IMR-90 (cell line): ENCODE data around the gene LPCAT2. TPM values are rescaled to one million over a fixed set of nuclear protein-coding genes. Genes with fewer than 3 reads are reported as not detected.
A peak's percentile ranks its signal among the peaks of the same experiment; 100 is the strongest.

Experiments used
- ATAC-seq: fragments of 200-7000 bp; cut with Tn5 transposase; 2 replicates; pipeline ENCODE4 v1.9.1; 2020; ENCODE audit warnings: low read depth, mild to moderate bottlenecking, moderate library complexity
- BruUV-seq: library from RNA; stranded (reverse); fragments of 400-500 nt; replicated peaks from 2 replicates; lab custom pipeline; 2021; lab: Mats Ljungman, UMichigan
- CTCF ChIA-PET: fragments of 300-600 bp; formaldehyde crosslinking; extraction: SDS; loops from one replicate; lab custom pipeline; 2021; ENCODE audit warnings: antibody characterized with exemption; lab: Yijun Ruan, JAX
- POLR2A ChIA-PET: fragments of 300-600 bp; sonication (Branson Sonifier 250); formaldehyde crosslinking; loops from one replicate; lab custom pipeline; 2022; ENCODE audit warnings: antibody characterized with exemption; ENCODE audit not compliant: unreplicated experiment; lab: Charles Lee
- DNase-seq: peaks from one replicate; pipeline ENCODE4 v3.0.0; 2013
- H2AFZ ChIP-seq: replicated peaks from 2 replicates; pipeline ENCODE3; 2013; ENCODE audit warnings: low read length, mild to moderate bottlenecking; ENCODE audit not compliant: poor library complexity
- H2AK5ac ChIP-seq: 2 replicates; pipeline ENCODE4 v1.6.1; 2013; ENCODE audit warnings: low read depth, low read length, inconsistent platforms
- H2AK9ac ChIP-seq: replicated peaks from 2 replicates; pipeline ENCODE3; 2013; ENCODE audit warnings: mild to moderate bottlenecking, low read depth, low read length, moderate library complexity; ENCODE audit not compliant: poor library complexity
- H2BK120ac ChIP-seq: 2 replicates; pipeline ENCODE4 v1.6.1; 2013; ENCODE audit warnings: low read depth, low read length, inconsistent platforms
- H2BK15ac ChIP-seq: 3 replicates; pipeline ENCODE4 v1.6.1; 2013; ENCODE audit warnings: low read depth, low read length, inconsistent platforms
- H2BK20ac ChIP-seq: 2 replicates; pipeline ENCODE4 v1.6.1; 2013; ENCODE audit warnings: low read depth, mild to moderate bottlenecking, inconsistent platforms, low read length, moderate library complexity
- H2BK5ac ChIP-seq: 2 replicates; pipeline ENCODE4 v1.6.1; 2013; ENCODE audit warnings: mild to moderate bottlenecking, low read depth, low read length, inconsistent platforms; ENCODE audit not compliant: poor library complexity, severe bottlenecking
- H3K14ac ChIP-seq: replicated peaks from 2 replicates; pipeline ENCODE4 v1.6.1; 2013; ENCODE audit warnings: low read depth, low read length, inconsistent platforms
- H3K18ac ChIP-seq: 2 replicates; pipeline ENCODE4 v1.6.1; 2013; ENCODE audit warnings: low read depth, low read length, control low read depth
- H3K23ac ChIP-seq: 2 replicates; pipeline ENCODE4 v1.6.1; 2013; ENCODE audit warnings: low read depth, low read length, inconsistent platforms
- H3K27ac ChIP-seq: 2 replicates; pipeline ENCODE4 v1.5.1; 2013; ENCODE audit warnings: mild to moderate bottlenecking, control low read depth, low read length; ENCODE audit not compliant: insufficient read depth
- H3K27me3 ChIP-seq: 2 replicates; pipeline ENCODE4 v1.6.1; 2013; ENCODE audit warnings: low read length; ENCODE audit not compliant: control insufficient read depth, insufficient read depth
- H3K36me3 ChIP-seq: 2 replicates; pipeline ENCODE4 v1.6.1; 2013; ENCODE audit warnings: low read length, mixed read lengths; ENCODE audit not compliant: control insufficient read depth, insufficient read depth
- H3K4ac ChIP-seq: 2 replicates; pipeline ENCODE4 v1.6.1; 2013; ENCODE audit warnings: low read depth, low read length, inconsistent platforms
- H3K4me1 ChIP-seq: 2 replicates; pipeline ENCODE4 v1.6.1; 2013; ENCODE audit warnings: low read length, mixed read lengths; ENCODE audit not compliant: control insufficient read depth, insufficient read depth
- H3K4me2 ChIP-seq: 2 replicates; pipeline ENCODE4 v1.6.1; 2013; ENCODE audit warnings: low read depth, mild to moderate bottlenecking, control low read depth, low read length, moderate library complexity
- H3K4me3 ChIP-seq: 2 replicates; pipeline ENCODE4 v1.5.1; 2013; ENCODE audit warnings: low read depth, mild to moderate bottlenecking, control low read depth, low read length, moderate library complexity; ENCODE audit not compliant: insufficient read depth
- H3K56ac ChIP-seq: 2 replicates; pipeline ENCODE4 v1.6.1; 2013; ENCODE audit warnings: low read length, inconsistent platforms; ENCODE audit not compliant: insufficient read depth; ENCODE audit errors: extremely low read depth
- H3K79me1 ChIP-seq, 2 experiments: 2 replicates each; pipeline ENCODE4 v1.6.1; 2013; ENCODE audit warnings: low read length in 2 of 2, inconsistent platforms in 1 of 2, low read depth in 1 of 2
- H3K9ac ChIP-seq: 2 replicates; pipeline ENCODE4 v1.6.1; 2013; ENCODE audit warnings: low read depth, low read length, control low read depth
- H3K9me1 ChIP-seq: 2 replicates; pipeline ENCODE4 v1.6.1; 2013; ENCODE audit warnings: low read length, inconsistent platforms; ENCODE audit not compliant: insufficient read depth
- H3K9me3 ChIP-seq: 2 replicates; pipeline ENCODE4 v1.6.1; 2013; ENCODE audit warnings: low read length; ENCODE audit not compliant: control insufficient read depth, insufficient read depth
- H4K20me1 ChIP-seq: 2 replicates; pipeline ENCODE4 v1.6.1; 2013; ENCODE audit warnings: low read length, inconsistent platforms; ENCODE audit not compliant: insufficient read depth
- H4K5ac ChIP-seq: 2 replicates; pipeline ENCODE4 v1.6.1; 2013; ENCODE audit warnings: mild to moderate bottlenecking, low read depth, low read length, control low read depth
- H4K8ac ChIP-seq, 2 experiments: 2 replicates each; pipeline ENCODE4 v1.6.1; 2013; ENCODE audit warnings: low read depth in 2 of 2, low read length in 2 of 2, control low read depth in 1 of 2, inconsistent platforms in 1 of 2
- H4K91ac ChIP-seq: 2 replicates; pipeline ENCODE4 v1.6.1; 2013; ENCODE audit warnings: low read depth, low read length, inconsistent platforms; ENCODE audit not compliant: insufficient read depth
- MAFK ChIP-seq: IDR thresholded peaks from 2 replicates; pipeline ENCODE4 v1.6.1; 2012; ENCODE audit warnings: low read depth, low read length, improper control_type of control experiment
- SMC3 ChIP-seq: fragments of 150-350 bp; IDR thresholded peaks from 2 replicates; pipeline ENCODE4 v1.6.1; 2016; ENCODE audit warnings: low read depth, mild to moderate bottlenecking, antibody characterized with exemption, low read length, moderate library complexity
- WGBS, 2 experiments: methylation state at CpG; one replicate each; pipeline versions ENCODE4 v1.1.5 to v1.1.7; 2013; ENCODE audit warnings: missing lambda C conversion rate in 2 of 2; ENCODE audit not compliant: insufficient read length in 1 of 2; ENCODE audit errors: extremely low coverage in 2 of 2; 5-methylcytosine and 5-hydroxymethylcytosine counted together
- dilution Hi-C: fragments of 300-500 bp; cut with HindIII; formaldehyde crosslinking; loops from one replicate; pipeline ENCODE4 v1.14.3; 2018; ENCODE audit warnings: low sequenced_read_pairs; ENCODE audit not compliant: unreplicated experiment
- in situ Hi-C: fragments of 300-500 bp; cut with MboI; formaldehyde crosslinking; loops from 3 replicates; pipeline ENCODE4 v1.14.3; 2019; ENCODE audit warnings: low sequenced_read_pairs, inconsistent platforms, mixed read lengths
- intact Hi-C: fragments of 100-400 bp; cut with micrococcal nuclease; formaldehyde crosslinking; loops from 2 replicates; pipeline ENCODE4 v1.10.0; 2022
- polyA plus RNA-seq, 3 experiments: library from polyadenylated mRNA; depleted of rRNA; stranded (reverse); fragments of >200 nt; gene quantifications; 2 replicates each; pipeline ENCODE4 v1.2.3, GENCODE V29; 2012; ENCODE audit warnings: low replicate concordance in 1 of 3
- total RNA-seq: library from RNA; depleted of rRNA; stranded (reverse); fragments of >200 nt; gene quantifications from 2 replicates; pipeline ENCODE4 v1.2.3, GENCODE V29; 2012

The LPCAT2 gene
- total and polyA plus RNA-seq, 2 of the 4 experiments (the other 2 are of a cell fraction): 8.6 to 8.7 TPM

- Histone ChIP-seq H3K79me1 (no peaks in the 10 kb centered on the region), H3K36me3 (no peaks in the 10 kb centered on the region), H2BK5ac (no peak overlapping the region), H2AK9ac (no peak overlapping the region), H3K23ac (no peak overlapping the region), H3K9me1 (peaks cover 8% of the 10 kb centered on the region; the same call in 1 of the 2 replicates), H3K4me3 (no peak overlapping the region), H2AK5ac (no peak overlapping the region), H2BK20ac (no peak overlapping the region), H4K91ac (no peak overlapping the region), H3K4me1 (peaks cover 18% of the 10 kb centered on the region), H3K9ac (no peak overlapping the region), H4K5ac (no peak overlapping the region), H3K4me2 (no peak overlapping the region), H4K20me1 (no peaks in the 10 kb centered on the region), H3K56ac (no peak overlapping the region), H2BK15ac (no peak overlapping the region), H3K14ac (no peak overlapping the region), H4K8ac (no peak overlapping the region), H2BK120ac (no peak overlapping the region), H3K9me3 (no peaks in the 10 kb centered on the region), H3K18ac (no peak overlapping the region), H3K4ac (no peak overlapping the region), H3K27me3 (no peaks in the 10 kb centered on the region), H2AFZ (no peak overlapping the region), H3K27ac (no peak overlapping the region)
- no peak for DNase-seq
- TF ChIP-seq MAFK (peak; percentile 89), SMC3 (no peak)
- ATAC-seq: no peak
- dilution Hi-C loops (no loop called here), in situ Hi-C loops (loop anchor here (25.0 kb wide), 1 partner anchor 839 kb away; no protein-coding TSS in a partner anchor), intact Hi-C loops (no loop called here)
- no CpG with 5 or more reads among the region's 2 CpGs for WGBS, 2 experiments
- POLR2A ChIA-PET: no interaction called here
- CTCF ChIA-PET: interaction anchor here (0.6 kb wide), 1 partner anchor 995 kb away, joined by 3 read pairs; no protein-coding TSS in a partner anchor
- no TSS peak for BruUV-seq
Observed at GRCh38 chr16:55473587-55473986, 35.3 kb upstream of the LPCAT2 start.
